ENCODE measurements around the gene OTX2. TPM values are rescaled to one million over a fixed set of nuclear protein-coding genes. Genes with fewer than 3 reads are reported as not detected.
A peak's percentile ranks its signal among the peaks of the same experiment; 100 is the strongest.

The OTX2 gene
- total and polyA plus RNA-seq, 12 donors = not detected

DNA sequence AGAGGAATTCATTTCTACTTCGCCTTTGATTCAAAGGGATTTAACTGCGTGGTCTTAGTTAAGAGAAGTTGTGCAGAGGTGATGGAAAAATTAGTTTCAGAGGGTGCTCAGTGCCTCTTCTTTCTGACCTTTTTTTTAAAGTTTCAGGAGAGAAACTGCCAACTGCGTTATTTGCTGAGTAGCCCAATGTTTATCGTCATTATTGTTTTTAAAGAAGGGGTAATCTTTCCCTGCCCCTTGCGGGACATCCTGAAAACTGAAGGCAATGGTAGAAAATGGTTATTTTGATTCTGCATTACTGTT lies 11.0 kb downstream of the OTX2 start:
- H3K27ac ChIP-seq = no peak overlapping the region
- intact Hi-C loops (cut with DNase I) = no loop called here
- peaks cover 99% of the 10 kb centered on the region for H3K27me3 ChIP-seq
- peaks cover 0 to 10% of the 10 kb centered on the region in 2 donors for H3K4me1 ChIP-seq (replicated peaks in 1 of 2)
- 16 to 20% (median 18%) methylated on average over 5 of the region's 5 CpGs for WGBS, 4 donors
- H3K36me3 ChIP-seq (replicated peaks in 1 of 2) = no peaks in the 10 kb centered on the region
- no peak overlapping the region for H3K4me3 ChIP-seq
- TF ChIP-seq, protein P1, sequence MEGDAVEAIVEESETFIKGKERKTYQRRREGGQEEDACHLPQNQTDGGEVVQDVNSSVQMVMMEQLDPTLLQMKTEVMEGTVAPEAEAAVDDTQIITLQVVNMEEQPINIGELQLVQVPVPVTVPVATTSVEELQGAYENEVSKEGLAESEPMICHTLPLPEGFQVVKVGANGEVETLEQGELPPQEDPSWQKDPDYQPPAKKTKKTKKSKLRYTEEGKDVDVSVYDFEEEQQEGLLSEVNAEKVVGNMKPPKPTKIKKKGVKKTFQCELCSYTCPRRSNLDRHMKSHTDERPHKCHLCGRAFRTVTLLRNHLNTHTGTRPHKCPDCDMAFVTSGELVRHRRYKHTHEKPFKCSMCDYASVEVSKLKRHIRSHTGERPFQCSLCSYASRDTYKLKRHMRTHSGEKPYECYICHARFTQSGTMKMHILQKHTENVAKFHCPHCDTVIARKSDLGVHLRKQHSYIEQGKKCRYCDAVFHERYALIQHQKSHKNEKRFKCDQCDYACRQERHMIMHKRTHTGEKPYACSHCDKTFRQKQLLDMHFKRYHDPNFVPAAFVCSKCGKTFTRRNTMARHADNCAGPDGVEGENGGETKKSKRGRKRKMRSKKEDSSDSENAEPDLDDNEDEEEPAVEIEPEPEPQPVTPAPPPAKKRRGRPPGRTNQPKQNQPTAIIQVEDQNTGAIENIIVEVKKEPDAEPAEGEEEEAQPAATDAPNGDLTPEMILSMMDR (IDR thresholded peaks at IDR 0.05) = no peak
- TF ChIP-seq POLR2A (IDR thresholded peaks at IDR 0.05) = no peak
- H3K9me3 ChIP-seq (replicated peaks in 1 of 3) = peaks cover 0 to 3% (median 0%) of the 10 kb centered on the region in 3 donors
- no peak for DNase-seq

DNA sequence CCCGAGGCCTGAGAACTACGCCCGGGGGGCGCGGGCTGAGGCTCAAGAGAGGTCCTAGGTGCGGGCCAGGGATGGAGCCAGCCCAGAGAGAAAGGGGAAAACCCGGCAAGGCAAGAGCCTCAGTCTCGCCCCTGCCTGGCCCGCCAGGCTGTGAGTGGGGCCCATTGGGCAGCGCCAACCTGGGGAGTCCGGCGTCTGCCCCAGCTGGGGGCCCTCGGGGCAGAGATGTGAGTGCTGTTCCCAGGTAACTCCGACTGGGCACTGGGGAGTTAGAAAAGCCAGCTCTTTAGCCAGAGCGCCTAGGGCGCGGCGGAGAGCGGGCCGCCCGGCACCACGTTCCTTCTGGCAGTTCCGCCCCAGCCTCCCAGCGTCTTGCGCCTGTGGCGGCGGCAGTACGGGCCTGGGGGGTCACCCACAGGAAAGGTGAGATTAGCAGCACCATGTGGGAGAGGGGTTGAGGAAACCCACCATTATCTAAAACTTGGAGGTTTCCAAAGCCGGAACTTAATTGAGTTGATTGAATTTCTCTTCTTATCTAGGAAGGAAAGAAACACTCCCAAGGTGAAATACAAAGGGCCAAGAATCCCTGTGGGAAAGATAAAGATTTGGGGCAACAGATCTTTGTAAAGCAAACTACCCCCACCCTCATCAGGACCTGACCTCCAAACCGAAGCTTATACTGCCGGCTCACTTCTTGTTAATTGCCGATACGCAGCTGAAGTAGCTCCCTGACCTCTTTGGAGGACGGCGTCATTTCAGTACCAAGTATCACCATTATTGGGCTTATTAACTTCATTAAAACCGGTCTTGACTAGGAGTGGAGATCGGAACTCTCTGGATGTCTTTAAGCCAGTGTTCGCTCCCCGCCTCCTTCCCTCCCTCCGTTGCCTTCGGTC lies 11.6 kb downstream of the OTX2 start:
- peaks cover 99% of the 10 kb centered on the region for H3K27me3 ChIP-seq
- H3K36me3 ChIP-seq (replicated peaks in 1 of 2) = no peaks in the 10 kb centered on the region
- intact Hi-C loops (cut with DNase I) = no loop called here
- DNase-seq = no peak
- H3K9me3 ChIP-seq (replicated peaks in 1 of 3) = peaks cover 0 to 3% (median 0%) of the 10 kb centered on the region in 3 donors
- H3K4me3 ChIP-seq = peak overlapping the region in 1 of 4 donors; percentile 33
- H3K4me1 ChIP-seq (replicated peaks in 1 of 2) = peaks cover 0 to 10% of the 10 kb centered on the region in 2 donors
- TF ChIP-seq POLR2A (IDR thresholded peaks at IDR 0.05) = no peak
- TF ChIP-seq, protein P1 (IDR thresholded peaks at IDR 0.05) = no peak
- WGBS, 4 donors = 10 to 24% (median 14%) methylated on average over 18 to 41 of the region's 41 CpGs
- no peak overlapping the region for H3K27ac ChIP-seq

- peaks cover 99% of the 10 kb centered on the region for H3K27me3 ChIP-seq
- H3K9me3 ChIP-seq (replicated peaks in 1 of 3) = peaks cover 0 to 3% (median 0%) of the 10 kb centered on the region in 3 donors
- no peaks in the 10 kb centered on the region for H3K36me3 ChIP-seq (replicated peaks in 1 of 2)
- peak overlapping the region in 1 of 4 donors; percentile 33 for H3K4me3 ChIP-seq
- H3K27ac ChIP-seq = no peak overlapping the region
- intact Hi-C loops (cut with DNase I) = no loop called here
- WGBS, 4 donors = 2 to 10% (median 4%) methylated on average over 11 to 77 of the region's 77 CpGs
- no peak for TF ChIP-seq POLR2A (IDR thresholded peaks at IDR 0.05)
- TF ChIP-seq, protein P1 (IDR thresholded peaks at IDR 0.05) = no peak
- H3K4me1 ChIP-seq (replicated peaks in 1 of 2) = peaks cover 0 to 10% of the 10 kb centered on the region in 2 donors
- peak in 1 of 7 donors; percentile 12 for DNase-seq
These were observed 12.5 kb downstream of the OTX2 start for GRCh38 chr14:56797569-56798446.

DNA sequence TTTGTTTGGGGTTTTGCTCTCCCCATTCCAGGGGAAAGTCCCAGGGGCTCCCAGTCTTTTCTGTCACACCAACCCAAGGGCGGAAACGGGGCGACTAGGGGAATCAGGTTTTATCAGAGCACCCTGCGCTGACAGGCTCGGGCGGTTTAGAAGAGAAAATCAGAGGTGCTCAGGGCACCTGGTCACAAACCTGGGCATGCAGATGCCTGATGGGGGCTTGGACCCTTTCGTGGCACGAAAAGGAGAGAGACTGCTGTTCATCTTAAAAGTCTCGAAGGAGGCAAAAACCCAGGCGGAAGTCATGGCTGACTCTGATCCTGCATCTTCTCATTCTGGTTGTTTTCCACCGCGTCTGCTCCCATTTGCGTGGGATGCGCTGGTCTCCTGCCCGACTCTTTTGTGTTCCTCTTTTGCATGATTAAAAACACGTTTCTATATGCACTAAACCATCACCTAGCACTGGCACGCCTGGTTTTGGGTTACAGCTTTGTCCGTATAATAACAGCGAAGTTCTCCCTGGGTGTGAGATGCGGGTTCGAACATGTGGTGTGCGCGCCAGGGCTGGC lies 13.2 kb downstream of the OTX2 start:
- no peak for DNase-seq
- Histone ChIP-seq H3K9me3 (replicated peaks in 1 of 3) (peaks cover 0 to 3% (median 0%) of the 10 kb centered on the region in 3 donors), H3K4me1 (replicated peaks in 1 of 2) (peaks cover 0 to 10% of the 10 kb centered on the region in 2 donors), H3K4me3 (no peak overlapping the region), H3K27ac (no peak overlapping the region), H3K36me3 (replicated peaks in 1 of 2) (no peaks in the 10 kb centered on the region), H3K27me3 (peaks cover 97% of the 10 kb centered on the region)
- no peak for TF ChIP-seq POLR2A (IDR thresholded peaks at IDR 0.05)
- TF ChIP-seq, protein P1 (IDR thresholded peaks at IDR 0.05) = no peak
- intact Hi-C loops (cut with DNase I) = no loop called here
- 7 to 12% (median 7%) methylated on average over 17 to 23 of the region's 23 CpGs for WGBS, 4 donors

All from adrenal gland (tissue), 12 donors.